ENCODE measurements around the gene FGD3.

GRCh38 chr9:93082841-93083411 lies 135.6 kb downstream of the FGD3 start:
- TF ChIP-seq CTCF (IDR thresholded peaks at IDR 0.05; ENCODE audit: low read length) = no peak
- TF ChIP-seq EZH2 (optimal IDR thresholded peaks at IDR 0.05; ENCODE audit: low read depth, low read length) = no peak
